GM18526 (cell line): ENCODE data around the gene EDNRA.

Source experiments
- POLR2A ChIP-seq: IDR thresholded peaks from 3 replicates; pipeline ENCODE4 v1.6.1; 2011; ENCODE audit not compliant: insufficient read length; ENCODE audit errors: extremely low read depth

EDNRA gene

DNA sequence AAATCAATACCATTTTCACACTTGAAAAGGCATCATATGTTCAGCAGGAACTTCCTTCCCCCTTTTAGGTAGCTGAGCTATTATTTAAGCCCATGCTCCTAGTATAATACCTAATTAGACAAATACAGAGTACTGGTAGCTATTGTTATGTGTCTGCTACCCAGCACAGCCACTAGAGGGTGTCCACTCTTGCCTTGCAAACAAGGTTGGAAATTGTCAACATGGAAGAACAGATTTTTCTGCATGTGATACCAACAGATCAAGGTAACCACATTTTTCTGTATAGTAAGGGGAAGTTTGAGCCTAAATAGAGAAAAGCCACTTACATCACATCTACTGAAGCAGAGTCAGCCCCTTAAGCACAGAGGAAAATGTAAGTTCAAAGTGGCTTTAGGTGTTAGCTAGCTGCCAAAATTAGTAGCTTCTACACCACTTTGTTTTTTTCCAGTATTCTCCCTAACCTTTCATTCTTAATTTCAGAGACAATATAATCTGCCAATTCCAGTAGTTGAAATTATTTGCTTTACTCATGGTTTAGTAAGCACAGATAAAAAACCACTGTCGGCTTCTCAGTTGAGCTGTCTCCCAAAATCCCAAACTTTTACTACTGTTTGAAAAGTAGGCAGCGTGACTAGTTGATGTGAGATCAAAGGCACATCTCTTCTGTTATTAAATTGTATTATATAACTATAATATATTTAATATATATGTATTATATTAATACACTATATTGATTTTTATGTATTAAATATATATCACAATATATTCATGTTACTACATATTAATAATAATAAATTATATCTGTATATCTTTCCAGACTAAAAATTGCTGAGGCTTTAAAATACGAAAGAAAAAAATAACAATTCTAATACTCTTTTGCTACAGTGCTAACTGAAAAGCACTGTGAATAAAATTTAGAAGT lies 38.2 kb downstream of the EDNRA start:
- no peak for TF ChIP-seq POLR2A

- no peak for TF ChIP-seq POLR2A
Observed at GRCh38 chr4:147524601-147525000, 43.7 kb downstream of the EDNRA start.

DNA sequence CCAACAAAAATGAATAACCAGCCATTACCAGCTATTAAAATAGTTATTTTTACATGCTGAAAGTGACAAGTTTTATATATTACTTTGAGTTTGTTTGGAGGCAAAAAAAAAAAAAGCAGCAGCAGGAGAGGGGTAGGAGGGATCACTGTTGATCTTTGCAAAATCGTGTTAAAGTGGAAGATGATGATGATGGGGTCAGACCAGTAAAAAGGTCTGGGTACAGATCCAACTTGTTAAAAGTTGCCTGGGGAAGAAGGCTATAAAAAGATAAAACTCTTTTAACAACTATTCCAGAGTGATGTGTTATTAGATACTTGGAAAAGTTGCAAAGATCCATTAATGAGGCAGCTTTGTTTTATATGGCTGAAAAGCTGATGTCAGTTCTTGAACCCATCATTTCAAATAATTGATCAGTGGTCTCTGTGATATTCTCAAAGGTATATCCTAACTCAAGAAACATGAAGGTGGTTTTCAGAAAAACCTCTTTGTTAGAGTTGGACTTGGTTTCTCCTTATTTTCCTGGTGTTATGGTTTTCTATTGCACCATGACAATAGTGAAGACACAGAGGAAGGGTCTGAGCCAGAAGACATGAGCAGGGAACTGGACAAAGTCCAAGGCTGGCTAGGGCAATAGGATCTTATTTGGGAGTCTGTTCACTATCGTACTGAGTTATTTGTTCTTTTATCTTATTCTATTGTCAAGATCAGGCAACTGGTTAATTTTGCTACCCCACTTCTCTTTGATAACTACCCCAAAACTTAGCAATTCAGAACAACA lies 44.8 kb downstream of the EDNRA start:
- TF ChIP-seq POLR2A: no peak

GRCh38 chr4:147526272-147526654 lies 45.4 kb downstream of the EDNRA start:
- no peak for TF ChIP-seq POLR2A

GRCh38 chr4:147528054-147528453 lies 47.2 kb downstream of the EDNRA start:
- TF ChIP-seq POLR2A: no peak

DNA sequence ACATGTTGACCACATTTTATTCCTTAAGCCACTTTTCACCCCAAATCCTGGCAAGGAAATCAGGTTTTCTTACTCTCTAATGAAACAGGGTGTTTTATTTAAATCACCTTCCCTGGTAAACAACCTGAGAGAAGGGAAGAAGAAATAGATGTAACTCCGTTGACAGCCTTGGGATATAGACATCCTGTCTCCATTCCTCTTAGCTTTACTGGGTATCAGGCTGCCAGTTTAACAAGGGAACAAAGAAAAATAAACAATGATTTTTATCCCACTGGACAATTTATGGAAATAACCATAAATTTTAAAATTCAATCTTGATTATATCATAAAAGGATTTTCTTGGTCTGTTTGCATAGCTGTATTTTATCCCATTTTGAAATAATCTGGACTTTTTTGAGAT lies 49.2 kb downstream of the EDNRA start:
- TF ChIP-seq POLR2A: no peak

DNA sequence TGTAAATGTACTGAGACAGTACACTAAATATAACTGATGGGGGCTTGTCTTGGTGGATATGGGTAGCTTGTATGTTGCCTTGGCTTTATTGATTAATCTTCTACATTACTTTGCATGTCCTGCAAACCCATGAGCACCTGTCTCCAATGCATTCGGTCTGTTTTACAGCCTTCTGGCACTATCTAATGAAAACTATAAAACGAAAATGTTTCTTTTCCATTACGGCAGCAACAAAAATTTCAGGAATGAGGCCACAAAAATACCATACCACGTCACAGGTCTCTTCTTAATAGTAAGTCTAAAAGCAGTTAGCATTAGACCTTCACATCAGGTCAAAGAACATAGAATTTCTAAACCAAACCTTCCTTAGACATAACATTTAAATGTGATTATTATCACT lies 49.8 kb downstream of the EDNRA start:
- TF ChIP-seq POLR2A: no peak

DNA sequence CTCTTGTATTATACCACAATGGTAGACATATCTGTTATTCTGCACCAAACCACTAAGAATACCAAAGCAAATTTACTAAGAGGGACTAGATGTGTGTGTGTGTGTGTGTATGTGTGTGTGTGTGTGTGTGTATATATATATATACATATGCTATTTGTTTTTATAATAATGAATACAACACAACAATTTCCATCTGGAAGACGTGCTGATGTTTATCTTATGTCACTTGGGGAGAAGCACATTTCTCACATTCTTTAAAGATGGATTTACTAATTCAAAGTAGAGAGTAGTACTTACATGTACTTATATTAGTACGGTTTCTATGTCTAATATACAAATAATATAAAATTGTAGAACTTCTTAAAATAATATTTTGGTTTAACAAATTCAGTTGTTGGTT lies 52.0 kb downstream of the EDNRA start:
- no peak for TF ChIP-seq POLR2A

- TF ChIP-seq POLR2A: no peak
Observed at GRCh38 chr4:147533331-147533730, 52.4 kb downstream of the EDNRA start.

GRCh38 chr4:147535124-147535523 lies 54.2 kb downstream of the EDNRA start:
- no peak for TF ChIP-seq POLR2A

DNA sequence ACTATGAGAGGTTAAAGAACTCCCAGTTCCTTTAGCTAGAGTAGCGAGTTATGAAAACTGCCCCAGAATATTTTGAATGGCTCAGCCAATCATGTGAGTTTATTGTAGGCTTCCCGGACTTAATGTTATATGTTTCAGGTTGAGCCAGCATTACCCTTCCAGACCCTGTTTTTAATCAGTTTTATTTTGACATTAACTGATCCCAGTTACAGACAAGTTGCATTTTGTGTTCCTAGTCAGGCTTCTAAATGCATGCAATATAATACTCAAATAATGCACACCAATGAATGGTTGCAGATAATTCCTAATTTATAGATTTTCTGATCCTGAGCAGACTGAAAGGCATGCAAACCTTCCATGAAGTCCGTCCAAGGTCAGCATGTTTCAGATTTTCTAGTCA lies 57.8 kb downstream of the EDNRA start:
- TF ChIP-seq POLR2A: no peak

GRCh38 chr4:147539959-147540358 lies 59.1 kb downstream of the EDNRA start:
- no peak for TF ChIP-seq POLR2A

- no peak for TF ChIP-seq POLR2A
Observed at GRCh38 chr4:147542229-147542990, 61.5 kb downstream of the EDNRA start.

GRCh38 chr4:147543034-147543433 lies 62.1 kb downstream of the EDNRA start:
- TF ChIP-seq POLR2A: no peak

DNA sequence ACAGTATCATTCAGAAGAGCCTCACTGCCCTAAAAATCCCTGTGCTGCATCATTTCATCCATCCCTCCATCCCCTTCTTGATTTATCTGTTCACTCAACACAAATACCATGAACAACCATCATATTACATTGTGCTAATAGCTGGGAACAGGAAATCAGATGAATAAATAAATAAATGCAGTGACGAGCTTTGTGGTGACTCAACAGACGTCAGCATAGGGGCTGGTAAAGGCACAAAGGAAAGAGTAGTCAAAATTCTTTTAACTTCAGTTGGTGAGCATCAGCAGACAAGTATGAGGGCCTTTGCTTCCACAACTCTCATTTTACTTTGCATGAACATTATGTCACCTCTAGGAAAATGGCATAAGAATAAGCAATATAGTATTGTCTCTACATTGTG lies 65.5 kb downstream of the EDNRA start:
- no peak for TF ChIP-seq POLR2A
